ENCODE measurements around the gene GAGE1. TPM values are rescaled to one million over a fixed set of nuclear protein-coding genes. Genes with fewer than 3 reads are reported as not detected.
"Not testable (repeated sequence)": the region's sequence is repeated elsewhere in the genome, so short reads cannot be mapped to it uniquely, and the experiment has no call there.

GAGE1 gene
- total RNA-seq, 1 experiment from 2014 or later = 0.17 TPM

DNA sequence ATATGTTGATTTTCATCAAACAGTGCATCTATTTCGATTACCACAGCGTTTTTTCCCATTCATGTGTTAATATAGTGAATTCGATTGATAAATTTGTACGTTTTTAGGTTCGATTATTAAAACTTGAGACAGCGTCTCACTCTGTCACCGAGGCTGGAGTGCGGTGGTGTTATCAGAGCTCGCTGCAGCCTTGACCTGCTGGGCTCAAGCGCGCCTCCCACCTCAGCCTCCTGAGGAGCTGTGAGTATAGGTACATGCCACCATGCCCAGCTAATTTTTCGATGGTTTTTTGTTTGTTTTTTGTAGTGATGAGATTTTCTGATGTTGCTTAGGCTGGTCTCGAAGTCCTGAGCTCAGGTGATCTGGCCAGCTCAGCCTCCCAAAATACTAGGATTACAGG lies 29.7 kb upstream of the GAGE1 start:
- H3K4me1 ChIP-seq (ENCODE audit: control insufficient read depth in 1 of 2, insufficient read depth in 2 of 2, low read length in 2 of 2); RAD21 ChIA-PET (ENCODE audit: low non-redundant PET in 1 of 2, low total read pairs in 2 of 2, uncharacterized antibody in 2 of 2, unreplicated experiment in 2 of 2); BruUV-seq (replicated peaks); H3K9me2 ChIP-seq (ENCODE audit: insufficient read depth); H3K79me2 ChIP-seq (ENCODE audit: insufficient read depth, low read length); H3K27ac ChIP-seq (ENCODE audit: low read depth, low read length); CTCF ChIA-PET; POLR2A ChIA-PET; H3K27me3 ChIP-seq (ENCODE audit: insufficient read depth, low read length); H3K9ac ChIP-seq (ENCODE audit: low read length); H3K4me2 ChIP-seq (ENCODE audit: low read length); H2AFZ ChIP-seq (ENCODE audit: low read depth, low read length, poor library complexity, severe bottlenecking); H4K20me1 ChIP-seq (ENCODE audit: insufficient read depth); DNase-seq (ENCODE audit: low read depth, low spot score); ATAC-seq; intact Hi-C loops (cut with micrococcal nuclease); H3K36me3 ChIP-seq (ENCODE audit: control insufficient read depth in 1 of 2, insufficient read depth in 2 of 2, low read length in 2 of 2); H3K4me3 ChIP-seq (replicated peaks in 1 of 2; ENCODE audit: low read depth in 1 of 2, low read length in 2 of 2); H3K9me3 ChIP-seq (ENCODE audit: control insufficient read depth in 1 of 2, insufficient read depth in 1 of 2, low read depth in 1 of 2, low read length in 2 of 2): not testable (repeated sequence)

DNA sequence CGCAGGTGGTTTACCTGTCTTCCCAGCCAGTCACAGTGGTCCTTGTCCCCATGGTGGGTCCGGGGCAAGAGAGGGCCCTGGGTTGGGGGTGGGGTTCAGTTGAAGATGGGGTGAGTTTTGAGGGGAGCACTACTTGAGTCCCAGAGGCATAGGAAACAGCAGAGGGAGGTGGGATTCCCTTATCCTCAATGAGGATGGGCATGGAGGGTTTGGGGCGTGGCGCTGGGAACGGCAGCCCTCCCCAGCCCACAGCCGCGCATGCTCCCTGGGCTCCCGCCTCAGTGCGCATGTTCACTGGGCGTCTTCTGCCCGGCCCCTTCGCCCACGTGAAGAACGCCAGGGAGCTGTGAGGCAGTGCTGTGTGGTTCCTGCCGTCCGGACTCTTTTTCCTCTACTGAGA lies 28.7 kb upstream of the GAGE1 start, which contains the start of gene GAGE12G:
TSS of gene GAGE12G (plus strand) at position 301 of the 400 bp plus-strand sequence. CDS start 1,155 bp downstream, outside the sequence.
- H2AFZ ChIP-seq (ENCODE audit: low read depth, low read length, poor library complexity, severe bottlenecking); CTCF ChIA-PET; H3K36me3 ChIP-seq (ENCODE audit: control insufficient read depth in 1 of 2, insufficient read depth in 2 of 2, low read length in 2 of 2); H3K27ac ChIP-seq (ENCODE audit: low read depth, low read length); RAD21 ChIA-PET (ENCODE audit: low non-redundant PET in 1 of 2, low total read pairs in 2 of 2, uncharacterized antibody in 2 of 2, unreplicated experiment in 2 of 2); ATAC-seq; H3K9me3 ChIP-seq (ENCODE audit: control insufficient read depth in 1 of 2, insufficient read depth in 1 of 2, low read depth in 1 of 2, low read length in 2 of 2); H3K9ac ChIP-seq (ENCODE audit: low read length); POLR2A ChIA-PET; H3K4me2 ChIP-seq (ENCODE audit: low read length); H3K27me3 ChIP-seq (ENCODE audit: insufficient read depth, low read length); H3K79me2 ChIP-seq (ENCODE audit: insufficient read depth, low read length); H3K4me3 ChIP-seq (replicated peaks in 1 of 2; ENCODE audit: low read depth in 1 of 2, low read length in 2 of 2); H4K20me1 ChIP-seq (ENCODE audit: insufficient read depth); DNase-seq (ENCODE audit: low read depth, low spot score); H3K4me1 ChIP-seq (ENCODE audit: control insufficient read depth in 1 of 2, insufficient read depth in 2 of 2, low read length in 2 of 2); H3K9me2 ChIP-seq (ENCODE audit: insufficient read depth); intact Hi-C loops (cut with micrococcal nuclease); BruUV-seq (replicated peaks): not testable (repeated sequence)

DNA sequence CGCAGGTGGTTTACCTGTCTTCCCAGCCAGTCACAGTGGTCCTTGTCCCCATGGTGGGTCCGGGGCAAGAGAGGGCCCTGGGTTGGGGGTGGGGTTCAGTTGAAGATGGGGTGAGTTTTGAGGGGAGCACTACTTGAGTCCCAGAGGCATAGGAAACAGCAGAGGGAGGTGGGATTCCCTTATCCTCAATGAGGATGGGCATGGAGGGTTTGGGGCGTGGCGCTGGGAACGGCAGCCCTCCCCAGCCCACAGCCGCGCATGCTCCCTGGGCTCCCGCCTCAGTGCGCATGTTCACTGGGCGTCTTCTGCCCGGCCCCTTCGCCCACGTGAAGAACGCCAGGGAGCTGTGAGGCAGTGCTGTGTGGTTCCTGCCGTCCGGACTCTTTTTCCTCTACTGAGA lies 19.2 kb upstream of the GAGE1 start, which contains the start of gene GAGE12H:
TSS of gene GAGE12H (plus strand) at position 301 of the 400 bp plus-strand sequence. CDS start 1,155 bp downstream, outside the sequence.
- not testable (repeated sequence) for BruUV-seq (replicated peaks)

DNA sequence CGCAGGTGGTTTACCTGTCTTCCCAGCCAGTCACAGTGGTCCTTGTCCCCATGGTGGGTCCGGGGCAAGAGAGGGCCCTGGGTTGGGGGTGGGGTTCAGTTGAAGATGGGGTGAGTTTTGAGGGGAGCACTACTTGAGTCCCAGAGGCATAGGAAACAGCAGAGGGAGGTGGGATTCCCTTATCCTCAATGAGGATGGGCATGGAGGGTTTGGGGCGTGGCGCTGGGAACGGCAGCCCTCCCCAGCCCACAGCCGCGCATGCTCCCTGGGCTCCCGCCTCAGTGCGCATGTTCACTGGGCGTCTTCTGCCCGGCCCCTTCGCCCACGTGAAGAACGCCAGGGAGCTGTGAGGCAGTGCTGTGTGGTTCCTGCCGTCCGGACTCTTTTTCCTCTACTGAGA lies 9.6 kb upstream of the GAGE1 start, which contains the start of gene GAGE2A:
TSS of gene GAGE2A (plus strand) at position 301 of the 400 bp plus-strand sequence. CDS start 1,155 bp downstream, outside the sequence.
- H4K20me1 ChIP-seq (ENCODE audit: insufficient read depth); H3K9me2 ChIP-seq (ENCODE audit: insufficient read depth); H3K79me2 ChIP-seq (ENCODE audit: insufficient read depth, low read length); H3K27ac ChIP-seq (ENCODE audit: low read depth, low read length); POLR2A ChIA-PET; DNase-seq (ENCODE audit: low read depth, low spot score); H3K4me3 ChIP-seq (replicated peaks in 1 of 2; ENCODE audit: low read depth in 1 of 2, low read length in 2 of 2); H3K4me2 ChIP-seq (ENCODE audit: low read length); H3K9me3 ChIP-seq (ENCODE audit: control insufficient read depth in 1 of 2, insufficient read depth in 1 of 2, low read depth in 1 of 2, low read length in 2 of 2); ATAC-seq; intact Hi-C loops (cut with micrococcal nuclease); H3K27me3 ChIP-seq (ENCODE audit: insufficient read depth, low read length); H3K36me3 ChIP-seq (ENCODE audit: control insufficient read depth in 1 of 2, insufficient read depth in 2 of 2, low read length in 2 of 2); H3K4me1 ChIP-seq (ENCODE audit: control insufficient read depth in 1 of 2, insufficient read depth in 2 of 2, low read length in 2 of 2); CTCF ChIA-PET; BruUV-seq (replicated peaks); H3K9ac ChIP-seq (ENCODE audit: low read length); RAD21 ChIA-PET (ENCODE audit: low non-redundant PET in 1 of 2, low total read pairs in 2 of 2, uncharacterized antibody in 2 of 2, unreplicated experiment in 2 of 2); H2AFZ ChIP-seq (ENCODE audit: low read depth, low read length, poor library complexity, severe bottlenecking): not testable (repeated sequence)

More for the DNA sequence above, 19.2 kb upstream of the GAGE1 start, which contains the start of gene GAGE12H:
- DNase-seq (ENCODE audit: low read depth, low spot score); H3K4me3 ChIP-seq (replicated peaks in 1 of 2; ENCODE audit: low read depth in 1 of 2, low read length in 2 of 2); H3K27me3 ChIP-seq (ENCODE audit: insufficient read depth, low read length); H3K9me2 ChIP-seq (ENCODE audit: insufficient read depth); H3K4me2 ChIP-seq (ENCODE audit: low read length); H3K79me2 ChIP-seq (ENCODE audit: insufficient read depth, low read length); CTCF ChIA-PET; H3K9ac ChIP-seq (ENCODE audit: low read length); intact Hi-C loops (cut with micrococcal nuclease); POLR2A ChIA-PET; H4K20me1 ChIP-seq (ENCODE audit: insufficient read depth); H2AFZ ChIP-seq (ENCODE audit: low read depth, low read length, poor library complexity, severe bottlenecking); H3K27ac ChIP-seq (ENCODE audit: low read depth, low read length); ATAC-seq; H3K4me1 ChIP-seq (ENCODE audit: control insufficient read depth in 1 of 2, insufficient read depth in 2 of 2, low read length in 2 of 2); RAD21 ChIA-PET (ENCODE audit: low non-redundant PET in 1 of 2, low total read pairs in 2 of 2, uncharacterized antibody in 2 of 2, unreplicated experiment in 2 of 2); H3K36me3 ChIP-seq (ENCODE audit: control insufficient read depth in 1 of 2, insufficient read depth in 2 of 2, low read length in 2 of 2); H3K9me3 ChIP-seq (ENCODE audit: control insufficient read depth in 1 of 2, insufficient read depth in 1 of 2, low read depth in 1 of 2, low read length in 2 of 2): not testable (repeated sequence)
